GM18858 (cell line): ENCODE measurements around the gene C1QL1.

Experiments used
- ATAC-seq: cut with Tn5 transposase; IDR thresholded peaks from one replicate; pipeline ENCODE4 v1.9.1; 2021; ENCODE audit not compliant: unreplicated experiment

The C1QL1 gene

GRCh38 chr17:44989552-44990138 is 21.5 kb upstream of the C1QL1 start:
- ATAC-seq: no peak

DNA sequence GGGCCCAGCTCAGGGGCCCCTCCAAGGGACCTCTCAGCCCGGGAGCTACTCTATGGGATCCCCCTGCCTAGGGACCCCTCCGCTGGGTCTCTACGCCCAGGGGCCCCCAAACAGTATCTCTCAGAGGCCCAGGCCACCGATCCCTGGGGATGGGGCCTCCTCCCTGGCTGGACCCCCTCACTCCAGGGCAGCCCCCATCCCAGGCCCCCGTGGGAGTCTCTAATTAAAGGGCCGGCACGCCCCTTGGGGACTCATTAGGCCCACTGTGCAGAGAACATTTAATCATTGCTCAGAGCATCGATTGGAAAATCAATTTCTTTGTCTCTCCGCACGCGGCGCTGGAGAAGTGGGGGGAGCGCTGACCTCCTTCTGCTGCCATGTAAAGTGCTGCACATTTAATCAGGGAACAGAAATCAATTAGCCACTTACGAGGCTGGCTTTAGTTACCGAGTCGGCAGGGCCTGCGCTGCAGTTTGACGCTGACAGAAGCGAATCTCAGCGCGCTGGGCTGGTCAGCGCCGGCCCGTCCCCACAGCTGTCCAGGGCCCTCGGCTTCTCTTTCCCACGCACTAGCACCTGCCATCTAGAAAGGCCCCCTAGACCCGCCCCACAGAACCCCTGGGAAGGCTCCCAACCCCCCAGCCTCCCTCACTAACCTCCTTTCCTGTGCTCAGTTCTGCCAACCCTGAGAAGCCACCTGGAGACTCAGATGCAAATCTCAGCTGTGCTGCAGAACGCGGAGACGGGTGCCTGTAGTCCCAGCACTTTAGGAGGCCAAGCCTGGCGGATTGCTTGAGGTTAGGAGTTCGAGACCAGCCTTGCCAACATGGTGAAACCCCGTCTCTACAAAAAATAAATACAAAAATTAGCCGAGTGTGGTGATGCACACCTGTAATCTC is 20.2 kb upstream of the C1QL1 start:
- no peak for ATAC-seq

GRCh38 chr17:44983563-44983962 is 15.5 kb upstream of the C1QL1 start:
- ATAC-seq: no peak

DNA sequence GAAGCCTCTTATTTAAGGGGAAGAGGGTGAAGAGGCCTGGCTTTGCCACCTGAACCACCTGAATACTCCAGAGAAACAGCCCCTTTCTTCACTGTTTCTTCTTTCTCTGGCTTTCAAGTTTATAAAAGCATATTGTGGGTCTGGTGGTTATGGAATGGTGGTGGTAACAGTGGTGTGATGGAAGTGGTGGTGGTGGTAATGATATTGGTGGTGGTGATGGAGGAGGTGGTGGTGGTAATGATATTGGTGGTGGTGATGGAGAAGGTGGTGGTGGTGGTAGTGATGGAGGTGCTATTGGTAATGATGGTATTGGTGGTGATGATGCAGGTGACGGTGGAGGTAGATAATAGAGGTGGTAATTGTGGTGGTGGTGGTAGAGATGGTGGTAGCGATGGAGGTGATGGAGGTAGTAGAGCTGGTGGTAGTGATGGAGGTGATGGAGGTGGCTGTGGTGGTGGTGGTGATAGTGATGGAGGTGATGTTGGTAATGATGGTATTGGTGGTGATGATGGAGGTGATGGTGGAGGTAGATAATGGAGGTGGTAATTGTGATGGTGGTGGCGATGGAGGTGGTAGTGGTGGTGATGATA is 14.1 kb upstream of the C1QL1 start:
- ATAC-seq: no peak

GRCh38 chr17:44981221-44981968 is 13.3 kb upstream of the C1QL1 start:
- no peak for ATAC-seq

DNA sequence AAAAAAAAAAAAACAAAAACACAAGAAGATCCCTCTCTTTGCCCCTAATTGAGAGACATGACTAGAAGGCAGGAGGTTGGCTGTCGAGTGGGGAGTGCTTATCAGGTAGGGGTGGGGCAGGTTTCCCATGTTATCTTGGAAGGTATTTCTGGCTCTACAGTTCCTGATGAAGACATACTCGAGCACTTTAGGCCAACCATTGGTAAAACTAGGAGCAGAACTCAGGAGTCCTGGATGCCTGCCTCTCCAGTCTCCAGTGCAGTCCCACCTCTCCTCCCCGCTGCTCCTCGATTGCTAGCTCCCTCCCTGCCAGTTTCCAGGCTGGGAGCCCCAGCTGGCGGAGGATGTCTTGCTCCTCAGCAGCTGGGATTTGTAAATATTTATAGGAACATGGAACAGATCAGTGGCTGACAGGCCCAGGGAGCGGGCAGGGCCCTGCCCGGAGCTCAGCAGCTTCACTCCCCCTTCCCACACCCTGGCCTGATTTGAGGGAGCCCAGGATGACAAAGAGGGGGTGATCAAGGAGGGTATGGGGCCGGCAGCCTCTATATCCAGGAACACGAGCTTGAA is 11.4 kb upstream of the C1QL1 start:
- ATAC-seq: no peak

DNA sequence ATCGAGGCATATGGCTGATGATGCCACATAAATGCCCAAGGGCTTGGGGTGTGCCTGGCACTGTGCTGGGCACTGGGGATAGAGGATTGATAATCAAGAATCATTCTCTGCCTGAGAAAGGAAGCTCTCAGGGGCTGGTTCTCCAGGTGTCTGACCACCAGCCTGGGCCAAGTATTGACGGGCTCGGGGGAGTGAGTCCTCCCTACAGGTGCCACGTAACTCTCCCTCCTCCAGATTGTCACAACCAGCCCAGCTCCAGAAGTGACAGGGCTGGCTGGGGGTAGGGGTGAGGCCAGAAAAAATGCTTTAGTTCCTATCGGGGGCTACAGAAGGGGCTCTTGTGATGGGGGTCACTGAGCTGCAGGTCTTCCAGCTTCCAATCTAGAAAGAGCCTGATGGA is 10.7 kb upstream of the C1QL1 start:
- ATAC-seq: no peak

GRCh38 chr17:44977814-44978550 is 9.9 kb upstream of the C1QL1 start:
- ATAC-seq: no peak

DNA sequence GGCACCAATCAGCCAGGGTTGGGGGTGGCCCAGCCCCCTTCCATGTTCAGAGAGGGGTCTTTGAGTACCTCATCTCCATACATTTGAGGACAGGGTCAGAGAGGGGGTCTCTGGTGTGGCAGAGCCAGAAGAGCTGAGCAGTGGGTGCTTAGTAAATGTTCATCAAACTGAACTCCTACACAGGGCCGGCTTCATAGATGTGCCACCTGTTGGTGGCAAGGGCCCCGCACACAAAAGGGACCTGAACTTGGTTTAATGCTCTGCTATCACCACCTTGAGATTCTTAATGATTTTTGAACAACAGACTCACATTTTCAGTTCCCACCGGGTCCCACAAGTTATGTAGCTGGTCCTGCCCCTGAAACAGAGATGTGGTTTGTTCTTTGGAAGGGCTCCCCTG is 9.0 kb upstream of the C1QL1 start:
- ATAC-seq: no peak

DNA sequence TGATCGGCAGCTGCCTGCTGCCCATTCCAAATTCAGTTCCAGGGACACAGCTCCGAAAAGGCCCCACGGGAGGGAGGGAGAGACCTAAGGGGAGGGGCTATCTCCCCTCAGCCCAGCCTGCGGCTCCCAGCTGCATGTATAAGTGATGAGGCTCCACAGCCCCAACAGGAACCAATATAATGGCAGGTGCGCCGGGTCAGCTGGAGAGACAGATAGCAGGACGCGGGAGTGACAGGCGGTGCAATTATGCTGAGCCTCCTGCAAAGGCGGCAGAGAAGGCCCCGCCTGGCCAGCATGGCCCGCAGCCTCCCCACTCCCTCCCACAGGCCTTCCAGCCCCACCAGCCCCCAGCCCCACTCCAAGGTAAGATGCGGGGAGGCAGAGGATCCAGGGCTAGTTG is 8.1 kb upstream of the C1QL1 start:
- no peak for ATAC-seq

DNA sequence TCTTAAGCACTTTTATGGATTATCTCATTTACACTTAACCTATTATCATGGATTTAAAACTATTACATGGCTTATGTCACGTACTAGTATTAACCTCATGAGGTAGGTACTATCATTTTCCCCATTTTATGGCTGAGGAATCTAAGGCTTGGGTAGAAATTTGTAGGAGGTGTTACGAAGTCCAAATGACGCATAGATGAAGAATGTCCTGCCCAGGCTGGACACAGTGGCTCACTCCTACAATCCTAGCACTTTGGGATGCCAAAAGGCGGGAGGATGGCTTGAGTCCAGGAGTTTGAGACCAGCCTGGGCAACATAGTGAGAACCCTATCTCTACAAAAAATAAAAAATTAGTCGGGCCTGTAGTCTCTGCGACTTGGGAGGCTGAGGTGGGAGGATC is 4.8 kb upstream of the C1QL1 start:
- no peak for ATAC-seq

DNA sequence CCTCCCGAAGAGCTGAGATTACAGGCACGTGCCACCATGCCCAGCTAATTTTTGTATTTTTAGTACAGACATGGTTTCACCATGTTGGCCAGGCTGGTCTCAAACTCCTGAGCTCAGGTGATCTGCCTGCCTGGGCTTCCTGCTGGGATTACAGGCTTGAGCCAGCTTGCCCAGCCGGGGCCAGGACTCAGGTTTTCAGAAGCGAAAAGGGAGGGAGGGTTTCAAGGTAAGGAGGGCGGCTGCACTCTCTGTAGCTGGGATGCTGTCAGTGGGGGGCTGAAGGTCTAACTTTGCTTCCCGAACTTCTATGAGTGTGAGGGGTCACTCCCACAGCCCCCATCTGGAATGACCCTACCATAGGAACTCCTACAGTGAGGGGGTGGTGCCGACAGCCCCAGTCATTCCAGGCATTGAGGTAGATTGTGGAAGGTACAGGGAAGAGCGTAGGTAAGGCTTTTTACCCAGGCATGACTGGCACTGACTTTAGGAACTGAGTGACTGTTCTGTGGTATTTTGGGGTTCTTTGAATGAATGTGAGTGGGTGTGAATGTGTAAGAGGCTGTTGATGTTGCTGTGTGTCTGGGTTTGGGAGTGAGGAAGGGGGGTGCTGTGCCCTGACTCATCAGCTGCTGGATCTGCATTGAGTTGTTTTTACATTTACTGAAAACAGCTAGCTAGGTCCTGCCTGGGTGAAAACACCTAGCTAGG is 3.8 kb upstream of the C1QL1 start:
- no peak for ATAC-seq

GRCh38 chr17:44970136-44970741 is 2.1 kb upstream of the C1QL1 start:
- ATAC-seq: no peak

- ATAC-seq: no peak
Observed at GRCh38 chr17:44969144-44969780, 1.2 kb upstream of the C1QL1 start.

DNA sequence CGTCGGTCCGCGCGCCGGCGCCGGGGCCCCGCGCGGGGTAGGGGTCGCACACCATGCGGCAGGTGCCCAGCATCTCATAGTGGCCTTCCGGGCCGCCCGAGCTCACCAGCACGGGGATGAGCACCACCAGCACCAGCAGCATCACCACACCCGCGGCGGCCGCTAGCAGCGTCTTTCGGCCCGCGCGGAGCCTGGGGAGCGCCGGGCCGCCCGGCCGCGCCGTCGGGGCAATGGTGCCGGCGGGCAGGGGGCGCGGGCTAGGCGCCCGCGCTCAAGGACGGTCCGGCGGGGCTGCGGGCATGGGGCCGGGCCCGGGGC is 237 bp downstream of the C1QL1 start:
- ATAC-seq: no peak

DNA sequence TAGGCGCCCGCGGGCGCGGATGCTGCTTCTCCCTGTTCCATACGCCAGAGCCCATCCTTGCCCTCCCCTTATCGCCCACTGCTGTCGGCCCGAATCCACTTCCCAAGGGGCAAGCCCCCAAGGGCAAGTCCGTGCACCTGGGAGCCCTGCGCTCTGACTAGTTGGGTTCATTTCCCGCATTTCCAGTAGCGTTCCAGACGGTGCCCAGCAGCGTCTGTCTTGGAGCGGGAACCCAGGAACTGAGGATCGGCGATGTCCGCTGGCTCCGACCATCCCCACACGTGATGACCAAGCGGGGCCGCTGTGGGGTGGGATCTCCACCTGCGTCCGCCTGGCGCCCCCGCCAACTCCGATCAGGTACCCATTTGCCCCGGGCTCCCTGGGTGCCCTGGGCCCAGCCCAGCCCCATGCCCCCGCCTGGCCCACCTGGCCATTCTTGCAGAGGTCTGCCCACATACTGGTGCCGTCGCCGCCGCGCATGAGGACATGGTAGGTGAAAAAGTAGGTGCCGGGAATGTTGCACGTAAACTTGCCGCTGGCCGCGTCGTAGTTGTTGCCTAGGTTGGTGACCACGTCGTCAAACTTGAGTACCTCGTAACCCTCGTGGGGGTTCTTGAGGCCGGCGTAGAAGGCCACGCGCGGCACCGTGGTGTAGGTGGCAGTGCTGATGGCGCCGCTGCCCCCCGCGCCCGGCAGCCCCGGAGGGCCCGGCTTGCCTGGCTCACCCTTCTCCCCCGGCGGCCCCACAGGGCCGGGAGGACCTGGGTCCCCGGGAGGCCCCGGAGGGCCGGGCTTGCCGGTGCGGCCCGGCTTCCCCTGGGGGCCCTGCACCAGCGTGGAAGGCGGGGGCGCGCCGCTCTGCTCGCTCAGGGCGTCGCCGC is 837 bp downstream of the C1QL1 start:
- ATAC-seq: no peak

DNA sequence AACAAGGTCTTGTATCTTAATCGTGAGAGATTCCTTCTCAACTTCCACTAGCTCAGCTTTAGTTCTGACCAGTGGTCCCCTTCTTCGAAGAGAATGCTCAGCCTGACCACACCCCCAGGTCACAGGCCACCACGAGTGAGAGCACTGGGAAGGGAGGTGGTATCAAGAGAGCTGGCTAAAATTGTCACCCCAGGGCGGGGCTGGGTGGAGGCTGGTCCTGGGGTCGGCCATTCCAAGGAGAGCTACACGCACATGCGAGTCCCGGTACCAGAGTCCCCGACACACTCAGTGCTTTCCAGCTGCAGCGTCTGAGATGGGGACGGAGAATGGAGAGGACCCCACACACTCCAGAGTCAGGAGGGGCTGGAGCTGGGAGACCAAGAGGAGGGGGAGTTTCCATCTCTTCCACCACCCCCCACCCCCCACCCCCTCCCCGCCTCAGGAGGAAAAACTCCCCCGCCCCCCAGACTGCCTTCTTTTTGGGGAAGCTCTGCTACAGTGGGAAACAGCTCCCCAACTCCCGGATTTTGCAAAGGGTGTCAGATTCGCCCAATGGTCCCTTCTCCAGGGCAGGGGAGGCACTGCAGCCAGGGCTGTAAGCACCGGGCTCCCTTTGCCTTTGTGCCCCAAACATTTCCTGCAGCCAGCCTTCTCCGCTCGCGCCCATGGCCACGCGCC is 1.6 kb downstream of the C1QL1 start:
- ATAC-seq: no peak
